Neuronal stem cell (in vitro differentiated cells): Measurements from ENCODE around the gene CCDC85B.
A peak's percentile ranks its signal among the peaks of the same experiment; 100 is the strongest.

ENCODE experiments used
- DNase-seq: peaks from one replicate; pipeline ENCODE4 v3.0.0-alpha.2; 2013; ENCODE audit warnings: low spot score
- H2AFZ ChIP-seq: one replicate; pipeline ENCODE4 v1.6.1; 2013; ENCODE audit warnings: mild to moderate bottlenecking, low read length, inconsistent platforms
- H2AK5ac ChIP-seq: 2 replicates; pipeline ENCODE4 v1.6.1; 2013; ENCODE audit warnings: low read depth, mild to moderate bottlenecking, inconsistent platforms, low read length, moderate library complexity, mixed read lengths
- H2BK120ac ChIP-seq: 2 replicates; pipeline ENCODE4 v1.6.1; 2013; ENCODE audit warnings: low read depth, mild to moderate bottlenecking, inconsistent platforms, low read length, moderate library complexity, mixed read lengths
- H2BK12ac ChIP-seq: one replicate; pipeline ENCODE4 v1.6.1; 2013; ENCODE audit warnings: low read length, inconsistent platforms
- H2BK15ac ChIP-seq: 2 replicates; pipeline ENCODE4 v1.6.1; 2013; ENCODE audit warnings: mild to moderate bottlenecking, low read length, inconsistent platforms, mixed read lengths
- H2BK5ac ChIP-seq: one replicate; pipeline ENCODE4 v1.6.1; 2013; ENCODE audit warnings: inconsistent platforms, mild to moderate bottlenecking, low read length, moderate library complexity
- H3K14ac ChIP-seq: one replicate; pipeline ENCODE4 v1.6.1; 2013; ENCODE audit warnings: low read length, inconsistent platforms
- H3K18ac ChIP-seq: 2 replicates; pipeline ENCODE4 v1.6.1; 2013; ENCODE audit warnings: low read length, inconsistent platforms
- H3K23ac ChIP-seq: 2 replicates; pipeline ENCODE4 v1.6.1; 2013; ENCODE audit warnings: low read depth, mild to moderate bottlenecking, mixed read lengths, low read length, inconsistent platforms; ENCODE audit not compliant: poor library complexity
- H3K27ac ChIP-seq: replicated peaks from 3 replicates; pipeline ENCODE4 v1.5.1; 2013; ENCODE audit warnings: low read length, inconsistent platforms
- H3K27me3 ChIP-seq, 3 experiments: 2 replicates each; pipeline ENCODE4 v1.6.1; 2013; ENCODE audit warnings: low read length in 3 of 3, mild to moderate bottlenecking in 2 of 3, inconsistent platforms in 1 of 3, low read depth in 1 of 3, mixed read lengths in 1 of 3, moderate library complexity in 1 of 3; ENCODE audit not compliant: control insufficient read depth in 3 of 3, insufficient read depth in 3 of 3
- H3K36me3 ChIP-seq, 2 donors: replicated peaks in 1 of 2; 2 replicates each; pipeline ENCODE4 v1.6.1; 2013; ENCODE audit warnings: low read length in 2 of 2; ENCODE audit not compliant: control insufficient read depth in 2 of 2, insufficient read depth in 2 of 2
- H3K4ac ChIP-seq: 2 replicates; pipeline ENCODE4 v1.6.1; 2013; ENCODE audit warnings: inconsistent platforms, mild to moderate bottlenecking, low read length, moderate library complexity
- H3K4me1 ChIP-seq, 2 donors: 1 replicate in 1 of 2; 2 replicates in 1 of 2; pipeline ENCODE4 v1.6.1; 2013; ENCODE audit warnings: low read length in 2 of 2, low read depth in 1 of 2; ENCODE audit not compliant: control insufficient read depth in 2 of 2, insufficient read depth in 1 of 2
- H3K4me2 ChIP-seq: one replicate; pipeline ENCODE4 v1.6.1; 2013; ENCODE audit warnings: mild to moderate bottlenecking, low read length, inconsistent platforms; ENCODE audit not compliant: insufficient read depth, poor library complexity, severe bottlenecking
- H3K4me3 ChIP-seq, 2 donors: 2 replicates each; pipeline ENCODE4 v1.5.1; 2013; ENCODE audit warnings: low read length in 2 of 2, mild to moderate bottlenecking in 2 of 2, inconsistent platforms in 1 of 2, moderate library complexity in 1 of 2
- H3K79me1 ChIP-seq: one replicate; pipeline ENCODE4 v1.6.1; 2013; ENCODE audit warnings: low read depth, mild to moderate bottlenecking, inconsistent platforms, low read length, moderate library complexity
- H3K9ac ChIP-seq: one replicate; pipeline ENCODE4 v1.6.1; 2013; ENCODE audit warnings: mild to moderate bottlenecking, low read depth, low read length, inconsistent platforms; ENCODE audit not compliant: poor library complexity
- H3K9me3 ChIP-seq, 2 donors: replicated peaks in 1 of 2; 2 replicates each; pipeline versions ENCODE3 to v1.6.1; 2013; ENCODE audit warnings: low read length in 2 of 2, mild to moderate bottlenecking in 2 of 2, inconsistent platforms in 1 of 2, low read depth in 1 of 2, mixed read lengths in 1 of 2, moderate library complexity in 1 of 2; ENCODE audit not compliant: control insufficient read depth in 2 of 2, insufficient read depth in 1 of 2
- H4K8ac ChIP-seq: one replicate; pipeline ENCODE4 v1.6.1; 2013; ENCODE audit warnings: low read depth, mild to moderate bottlenecking, inconsistent platforms, low read length, moderate library complexity
- H4K91ac ChIP-seq: one replicate; pipeline ENCODE4 v1.6.1; 2013; ENCODE audit warnings: low read length, low read depth, mild to moderate bottlenecking, inconsistent platforms; ENCODE audit not compliant: poor library complexity
- WGBS, 2 donors: extraction: QIAGEN DNeasy Blood & Tissue Kit; methylation state at CpG; one replicate each; pipeline ENCODE4 v1.1.7; 2013; ENCODE audit warnings: missing lambda C conversion rate in 2 of 2, mixed read lengths in 1 of 2; ENCODE audit not compliant: insufficient read length in 2 of 2, insufficient replicate concordance in 1 of 2; ENCODE audit errors: extremely low coverage in 2 of 2; 5-methylcytosine and 5-hydroxymethylcytosine counted together

The CCDC85B gene

DNA sequence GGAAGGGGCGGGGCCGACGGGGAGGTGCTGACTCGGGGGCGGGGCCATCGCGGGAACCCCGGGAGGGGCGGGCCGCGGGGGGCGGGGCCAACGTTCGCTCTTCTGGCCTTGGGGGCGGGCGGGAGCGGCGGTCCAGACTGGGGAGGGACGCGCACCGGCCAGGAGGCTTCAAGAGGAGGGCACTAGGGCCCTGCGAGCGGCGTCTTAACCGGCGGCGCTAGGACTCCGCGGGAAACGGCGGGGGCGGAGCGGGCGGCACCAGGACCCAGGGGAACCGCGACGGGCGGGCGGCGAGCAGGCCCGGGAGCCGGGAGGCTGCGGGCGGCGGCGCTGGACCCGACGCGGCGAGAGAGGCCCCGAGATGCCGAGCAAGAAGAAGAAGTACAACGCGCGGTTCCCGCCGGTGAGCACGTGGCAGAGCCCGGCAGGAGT, 28.7 kb downstream of the CCDC85B start, which contains the start of gene DRAP1:
Gene DRAP1 (plus strand): TSS at position 286 of the 432 bp plus-strand sequence. CDS start 76 bp downstream, at position 362.
- H2AFZ ChIP-seq: peak within 1 kb of the TSS; percentile 98
- H4K8ac ChIP-seq: no peak within 1 kb of the TSS
- peak within 1 kb of the TSS; percentile 95 to 100 for H3K4me3 ChIP-seq
- peak within 1 kb of the TSS; percentile 86 for H2BK12ac ChIP-seq
- H3K18ac ChIP-seq: peak within 1 kb of the TSS; percentile 97
- H3K4me1 ChIP-seq: peaks cover 16 to 17% of the 10 kb centered on the region in 2 donors
- H3K23ac ChIP-seq: peak within 1 kb of the TSS; percentile 97
- WGBS, 2 donors: no CpG with 5 or more reads among the region's 59 CpGs
- H4K91ac ChIP-seq: no peak within 1 kb of the TSS
- no peak within 1 kb of the TSS for H3K27ac ChIP-seq
- peak within 1 kb of the TSS; percentile 66 for H2AK5ac ChIP-seq
- H3K4me2 ChIP-seq: peak within 1 kb of the TSS; percentile 98
- peak within 1 kb of the TSS; percentile 74 for H2BK15ac ChIP-seq
- peak within 1 kb of the TSS; percentile 72 for H2BK120ac ChIP-seq
- H3K14ac ChIP-seq: peak within 1 kb of the TSS; percentile 91
- H3K9me3 ChIP-seq: peaks cover 0 to 2% of the 10 kb centered on the region in 2 donors
- peak within 1 kb of the TSS; percentile 97 for H3K9ac ChIP-seq
- peak within 1 kb of the TSS; percentile 93 for H2BK5ac ChIP-seq
- peaks cover 22% of the 10 kb centered on the region for H3K79me1 ChIP-seq
- H3K36me3 ChIP-seq: peaks cover 20 to 44% of the 10 kb centered on the region in 2 donors
- H3K4ac ChIP-seq: no peak within 1 kb of the TSS
- no peaks in the 10 kb centered on the region for H3K27me3 ChIP-seq
- DNase-seq: peak; percentile 98

DNA sequence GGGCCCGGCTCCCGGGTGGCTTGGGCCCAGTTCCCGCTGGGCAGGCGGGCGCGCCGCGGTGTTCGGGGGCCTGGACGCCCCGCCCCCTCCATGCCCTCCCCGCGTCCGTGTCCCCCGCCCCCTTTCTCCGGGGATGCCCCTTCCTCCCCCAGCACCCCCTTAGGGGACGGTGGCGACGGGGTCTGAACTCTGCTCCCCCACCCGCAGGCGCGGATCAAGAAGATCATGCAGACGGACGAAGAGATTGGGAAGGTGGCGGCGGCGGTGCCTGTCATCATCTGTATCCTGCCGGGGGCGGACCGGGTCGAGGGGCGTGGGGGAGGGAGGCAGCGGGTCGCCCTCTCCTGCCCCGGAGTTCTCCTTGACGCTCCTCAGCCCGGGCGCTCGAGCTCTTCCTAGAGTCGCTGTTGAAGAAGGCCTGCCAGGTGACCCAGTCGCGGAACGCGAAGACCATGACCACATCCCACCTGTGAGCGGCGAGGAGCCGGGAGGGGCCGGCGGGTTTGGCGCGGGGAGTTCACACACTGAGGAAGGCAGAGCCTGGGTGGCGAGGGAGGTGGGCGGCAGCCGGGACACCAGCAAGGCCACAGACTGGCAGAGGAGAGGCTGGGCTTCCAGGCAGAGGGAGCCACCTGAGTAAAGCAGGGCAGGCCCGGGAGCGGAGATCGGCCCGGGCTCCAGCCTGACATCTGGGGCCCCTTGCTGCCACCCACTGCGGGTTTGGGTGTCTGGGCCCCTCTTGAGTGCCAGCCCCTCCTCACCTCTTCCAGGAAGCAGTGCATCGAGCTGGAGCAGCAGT, 29.3 kb downstream of the CCDC85B start:
- H4K8ac ChIP-seq: no peak overlapping the region
- H3K4ac ChIP-seq: no peak overlapping the region
- H3K4me3 ChIP-seq: peak overlapping the region; percentile 90 to 95
- H2BK15ac ChIP-seq: peak overlapping the region; percentile 49
- no peak for DNase-seq
- no peak overlapping the region for H3K27ac ChIP-seq
- no CpG with 5 or more reads among the region's 60 CpGs for WGBS, 2 donors
- peak overlapping the region; percentile 98 for H2AFZ ChIP-seq
- peaks cover 16 to 17% of the 10 kb centered on the region in 2 donors for H3K4me1 ChIP-seq
- peak overlapping the region; percentile 89 for H3K14ac ChIP-seq
- H3K36me3 ChIP-seq: peaks cover 20 to 46% of the 10 kb centered on the region in 2 donors
- peak overlapping the region; percentile 97 for H3K23ac ChIP-seq
- H2BK5ac ChIP-seq: no peak overlapping the region
- peak overlapping the region; percentile 21 for H2AK5ac ChIP-seq
- H3K18ac ChIP-seq: peak overlapping the region; percentile 94
- H3K9ac ChIP-seq: peak overlapping the region; percentile 94
- H2BK120ac ChIP-seq: peak overlapping the region; percentile 72
- no peak overlapping the region for H2BK12ac ChIP-seq
- H3K79me1 ChIP-seq: peaks cover 22% of the 10 kb centered on the region
- H3K4me2 ChIP-seq: peak overlapping the region; percentile 98
- peaks cover 0 to 2% of the 10 kb centered on the region in 2 donors for H3K9me3 ChIP-seq
- H3K27me3 ChIP-seq: no peaks in the 10 kb centered on the region
- H4K91ac ChIP-seq: no peak overlapping the region

DNA sequence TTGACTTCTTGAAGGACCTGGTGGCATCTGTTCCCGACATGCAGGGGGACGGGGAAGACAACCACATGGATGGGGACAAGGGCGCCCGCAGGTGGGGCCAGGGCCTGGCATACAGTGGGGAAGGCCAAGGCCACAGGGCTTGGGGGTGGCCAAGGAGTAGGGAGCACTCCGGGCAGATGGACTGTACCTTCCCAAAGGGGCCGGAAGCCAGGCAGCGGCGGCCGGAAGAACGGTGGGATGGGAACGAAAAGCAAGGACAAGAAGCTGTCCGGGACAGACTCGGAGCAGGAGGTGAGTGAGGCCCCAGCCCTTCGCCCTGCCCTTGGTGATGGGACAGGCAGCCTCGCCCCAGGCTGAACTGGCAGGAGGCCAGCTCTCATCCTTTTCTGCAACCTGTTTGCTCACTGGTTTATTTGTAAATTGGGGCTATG, 29.9 kb downstream of the CCDC85B start:
- no peak overlapping the region for H3K4ac ChIP-seq
- no peaks in the 10 kb centered on the region for H3K9me3 ChIP-seq
- no peak overlapping the region for H3K18ac ChIP-seq
- peak overlapping the region; percentile 90 to 95 for H3K4me3 ChIP-seq
- H4K91ac ChIP-seq: no peak overlapping the region
- no peak for DNase-seq
- no peak overlapping the region for H3K27ac ChIP-seq
- H3K36me3 ChIP-seq: peaks cover 21 to 46% of the 10 kb centered on the region in 2 donors
- peaks cover 16 to 17% of the 10 kb centered on the region in 2 donors for H3K4me1 ChIP-seq
- peak overlapping the region; percentile 98 for H3K4me2 ChIP-seq
- H3K14ac ChIP-seq: no peak overlapping the region
- H2BK15ac ChIP-seq: no peak overlapping the region
- no peak overlapping the region for H2BK5ac ChIP-seq
- H2AFZ ChIP-seq: no peak overlapping the region
- peak overlapping the region; percentile 97 for H3K23ac ChIP-seq
- peak overlapping the region; percentile 94 for H3K9ac ChIP-seq
- no CpG with 5 or more reads among the region's 15 CpGs for WGBS, 2 donors
- no peak overlapping the region for H4K8ac ChIP-seq
- H3K79me1 ChIP-seq: peaks cover 22% of the 10 kb centered on the region
- peak overlapping the region; percentile 72 for H2BK120ac ChIP-seq
- peak overlapping the region; percentile 58 for H2BK12ac ChIP-seq
- H3K27me3 ChIP-seq: no peaks in the 10 kb centered on the region
- H2AK5ac ChIP-seq: peak overlapping the region; percentile 10

DNA sequence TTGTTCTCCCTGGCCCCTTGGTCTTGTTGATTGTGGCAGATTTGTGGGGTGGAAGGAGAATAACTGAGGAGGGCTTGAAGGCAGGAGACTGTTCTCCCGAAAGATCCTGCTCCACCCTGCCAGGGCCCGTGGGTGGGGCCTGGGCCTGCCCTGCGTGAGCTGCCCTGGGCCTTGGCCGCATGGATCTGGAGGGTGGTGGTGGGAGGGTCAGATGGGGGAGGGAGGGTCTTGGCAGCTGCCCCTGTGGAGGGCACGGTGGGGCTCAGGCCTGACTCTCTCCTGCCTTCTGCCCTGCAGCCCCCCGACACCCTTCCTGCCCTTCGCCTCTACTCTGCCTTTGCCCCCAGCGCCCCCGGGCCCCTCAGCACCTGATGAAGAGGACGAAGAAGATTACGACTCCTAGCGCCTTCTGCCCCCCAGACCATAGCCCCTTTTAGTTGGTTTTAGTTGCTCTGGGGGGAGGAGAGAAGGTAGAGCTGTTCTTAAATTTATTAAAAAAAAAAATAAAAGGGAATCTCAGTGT, 30.6 kb downstream of the CCDC85B start:
- Histone ChIP-seq H3K27me3 (no peaks in the 10 kb centered on the region), H2BK120ac (no peak overlapping the region), H3K36me3 (peaks cover 23 to 46% of the 10 kb centered on the region in 2 donors), H3K4me1 (peaks cover 16 to 17% of the 10 kb centered on the region in 2 donors), H2BK5ac (no peak overlapping the region), H2AFZ (no peak overlapping the region), H3K4ac (no peak overlapping the region), H3K79me1 (peaks cover 22% of the 10 kb centered on the region), H3K4me3 (peak overlapping the region in 1 of 2 donors; percentile 90), H2BK12ac (no peak overlapping the region), H4K8ac (no peak overlapping the region), H3K27ac (no peak overlapping the region), H3K9me3 (no peaks in the 10 kb centered on the region), H3K14ac (no peak overlapping the region), H3K23ac (no peak overlapping the region), H2BK15ac (no peak overlapping the region), H3K9ac (no peak overlapping the region), H3K18ac (no peak overlapping the region), H2AK5ac (peak overlapping the region; percentile 14), H4K91ac (no peak overlapping the region), H3K4me2 (no peak overlapping the region)
- WGBS, 2 donors: no CpG with 5 or more reads among the region's 12 CpGs
- no peak for DNase-seq
